Pancreas (tissue), 10 donors: ENCODE measurements around the gene ANKRD33B. TPM values are rescaled to one million over a fixed set of nuclear protein-coding genes. Genes with fewer than 3 reads are reported as not detected.
"Not testable (repeated sequence)": the region's sequence is repeated elsewhere in the genome, so short reads cannot be mapped to it uniquely, and the experiment has no call there.

Source experiments
- ATAC-seq, 4 donors: fragments of 200-7000 bp; cut with Tn5 transposase; one replicate each; pipeline versions ENCODE4 v1.8.0 to v1.9.1; 2020; ENCODE audit warnings: mild to moderate bottlenecking in 4 of 4, moderate library complexity in 4 of 4
- DNase-seq, 6 donors: peaks; one replicate each; pipeline ENCODE4 v3.0.0-alpha.2; 2020
- FAIRE-seq: peaks from 2 replicates; lab custom pipeline; 2012; peaks lifted over from hg19 to GRCh38; lab: Jason Lieb, UNC
- H3K27ac ChIP-seq, 4 donors: fragments of 200-600 bp; sonication (generic); 1 replicate in 3 of 4; 2 replicates in 1 of 4; pipeline versions ENCODE4 v1.5.0 to v1.8.0; 2020
- H3K27me3 ChIP-seq, 4 donors: fragments of 200-600 bp; one replicate each; pipeline ENCODE4 v1.8.0; 2021
- H3K36me3 ChIP-seq, 3 donors: fragments of 200-600 bp; sonication (generic) in 1 of 3; one replicate each; pipeline versions ENCODE4 v1.5.0 to v1.8.0; 2020 to 2021
- H3K4me1 ChIP-seq, 3 donors: fragments of 200-600 bp; one replicate each; pipeline ENCODE4 v1.8.0; 2021
- H3K4me3 ChIP-seq, 4 donors: fragments of 200-600 bp; sonication (generic) in 2 of 4; one replicate each; pipeline versions ENCODE4 v1.5.0 to v1.8.0; 2020 to 2021
- H3K9me3 ChIP-seq, 4 donors: fragments of 200-600 bp; one replicate each; pipeline ENCODE4 v1.8.0; 2021
- WGBS, 2 donors: extraction: QIAGEN DNeasy Blood & Tissue Kit; methylation state at CpG; one replicate each; pipeline ENCODE4 v1.1.7; 2013; 5-methylcytosine and 5-hydroxymethylcytosine counted together
- intact Hi-C, 3 donors: fragments of 100-400 bp; cut with DNase I; formaldehyde crosslinking; loops; one replicate each; pipeline versions ENCODE4 v1.11.1 to v1.14.2; 2022
- polyA plus RNA-seq, 2 donors: library from polyadenylated mRNA; stranded (reverse); fragments of 200-250 nt; gene quantifications; one replicate each; pipeline ENCODE4 v1.2.3, GENCODE V29; 2013
- total RNA-seq, 6 donors: library from RNA; stranded (reverse); fragmentation: NEBNext Ultra II Directional in 4 of 6; extraction: Animal tissue kit (Norgen Biotek cat#: 25700) in 4 of 6; gene quantifications; one replicate each; pipeline versions ENCODE4 v1.2.1 to v1.2.4, GENCODE V29; 2021 to 2023
- TF ChIP-seq, protein P1 (sequence below), 4 donors: fragments of 200-600 bp; sonication (generic) in 3 of 4; IDR thresholded peaks; one replicate each; pipeline versions ENCODE4 v1.5.0 to v1.8.0; 2021; ENCODE audit warnings: antibody characterized with exemption in 4 of 4
- donor health status: healthy with polysubstance abuse.
- donor health status: DM: no; HTN: no; CAD: no; lungs with moderate emphysema.
- donor health status: DM: no; HTN: no; CAD: no.
- donor health status: control.
- donor health status: control.
- donor health status: Bipolar disorder and iron deficiency.
- donor health status: DM: yes; HTN: yes; CAD: no.
- donor health status: DM: no; HTN: no; CAD: no.
- donor health status: DM: no; HTN: no; CAD: no.
- donor health status: DM: yes; HTN: yes; CAD: no.

The ANKRD33B gene
- total RNA-seq (1 to 10 TPM in 5 of 6 donors, under 1 TPM in 1; 0.98 to 2.7 (median 1.3) TPM), polyA plus RNA-seq (under 1 TPM; 0.57 to 0.77 TPM)

DNA sequence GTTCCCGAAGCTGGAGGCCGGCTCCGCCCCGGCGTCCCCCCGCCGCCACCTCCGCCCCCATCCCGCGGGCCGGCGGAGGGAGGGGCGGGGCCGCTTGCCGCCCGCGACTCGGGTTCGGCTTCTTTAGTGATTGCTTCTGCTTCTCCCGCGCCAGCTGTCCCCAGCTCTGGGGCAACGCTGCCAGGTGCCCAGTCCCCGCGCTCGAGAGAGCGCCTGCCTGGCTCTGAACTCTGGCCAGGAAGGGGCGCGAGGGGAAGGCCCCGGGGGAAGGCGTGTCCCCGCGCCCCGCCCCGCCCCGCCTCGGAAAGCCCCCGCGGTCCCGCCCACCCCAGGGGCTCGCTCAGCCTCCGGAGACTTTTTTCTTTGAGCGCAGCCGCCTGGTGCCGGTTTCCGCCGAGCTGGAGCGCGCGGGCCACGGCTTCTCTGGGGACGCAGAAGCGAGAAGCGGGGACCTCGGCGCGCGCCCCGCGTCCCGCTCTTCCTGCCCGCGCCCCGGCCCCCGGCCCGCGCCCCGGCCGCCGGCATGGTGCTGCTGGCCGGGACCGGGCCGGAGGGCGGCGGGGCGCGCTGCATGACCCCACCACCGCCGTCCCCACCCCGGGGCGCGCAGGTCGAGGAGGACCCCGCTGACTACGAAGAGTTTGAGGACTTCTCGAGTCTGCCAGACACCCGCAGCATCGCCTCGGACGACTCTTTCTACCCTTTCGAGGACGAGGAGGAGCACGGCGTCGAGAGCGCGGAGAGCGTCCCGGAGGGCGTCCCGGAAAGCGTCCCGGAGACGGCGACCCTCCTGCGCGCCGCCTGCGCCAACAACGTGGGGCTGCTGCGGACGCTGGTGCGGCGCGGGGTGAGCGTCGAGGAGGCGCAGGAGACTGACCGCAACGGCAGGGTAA lies at the start of gene ANKRD33B:
Gene ANKRD33B (plus strand): TSS at position 126 of the 893 bp plus-strand sequence. CDS start 398 bp downstream, at position 524.
- FAIRE-seq (no peak), ATAC-seq (peak; percentile 72 to 83 (median 79))
- intact Hi-C loops: no loop called here

DNA sequence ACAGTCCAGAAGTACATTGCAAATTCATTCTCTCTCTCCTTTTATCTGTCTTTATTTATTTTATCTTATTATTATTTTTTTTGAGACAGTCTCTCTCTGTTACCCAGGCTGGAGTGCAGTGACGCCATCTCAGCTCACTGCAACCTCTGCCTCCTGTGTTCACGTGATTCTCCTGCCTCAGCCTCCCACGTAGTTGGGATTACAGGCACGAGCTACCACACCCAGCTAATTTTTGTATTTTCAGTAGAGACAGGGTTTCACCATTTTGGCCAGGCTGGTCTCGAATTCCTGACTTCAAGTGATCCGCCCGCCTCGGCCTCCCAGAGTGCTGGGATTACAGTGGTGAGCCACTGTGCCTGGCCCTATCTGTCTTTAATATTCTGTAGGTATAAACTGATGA lies 49.3 kb upstream of the ANKRD33B start:
- WGBS, 2 donors: 77 to 89% methylated on average over 8 of the region's 8 CpGs
- not testable (repeated sequence) for FAIRE-seq

More for the DNA sequence above, at the start of gene ANKRD33B:
- WGBS, 2 donors: 1% methylated on average over 57 to 119 of the region's 119 CpGs
- TF ChIP-seq, protein P1, sequence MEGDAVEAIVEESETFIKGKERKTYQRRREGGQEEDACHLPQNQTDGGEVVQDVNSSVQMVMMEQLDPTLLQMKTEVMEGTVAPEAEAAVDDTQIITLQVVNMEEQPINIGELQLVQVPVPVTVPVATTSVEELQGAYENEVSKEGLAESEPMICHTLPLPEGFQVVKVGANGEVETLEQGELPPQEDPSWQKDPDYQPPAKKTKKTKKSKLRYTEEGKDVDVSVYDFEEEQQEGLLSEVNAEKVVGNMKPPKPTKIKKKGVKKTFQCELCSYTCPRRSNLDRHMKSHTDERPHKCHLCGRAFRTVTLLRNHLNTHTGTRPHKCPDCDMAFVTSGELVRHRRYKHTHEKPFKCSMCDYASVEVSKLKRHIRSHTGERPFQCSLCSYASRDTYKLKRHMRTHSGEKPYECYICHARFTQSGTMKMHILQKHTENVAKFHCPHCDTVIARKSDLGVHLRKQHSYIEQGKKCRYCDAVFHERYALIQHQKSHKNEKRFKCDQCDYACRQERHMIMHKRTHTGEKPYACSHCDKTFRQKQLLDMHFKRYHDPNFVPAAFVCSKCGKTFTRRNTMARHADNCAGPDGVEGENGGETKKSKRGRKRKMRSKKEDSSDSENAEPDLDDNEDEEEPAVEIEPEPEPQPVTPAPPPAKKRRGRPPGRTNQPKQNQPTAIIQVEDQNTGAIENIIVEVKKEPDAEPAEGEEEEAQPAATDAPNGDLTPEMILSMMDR (IDR thresholded peaks at IDR 0.05): no peak
- Histone ChIP-seq H3K4me3 (peak within 1 kb of the TSS; percentile 29 to 70 (median 54)), H3K9me3 (no peaks in the 10 kb centered on the region), H3K36me3 (no peaks in the 10 kb centered on the region), H3K27ac (peak within 1 kb of the TSS in 3 of 4 donors; percentile 30 to 33 (median 31)), H3K27me3 (peaks cover 0 to 8% (median 4%) of the 10 kb centered on the region in 4 donors), H3K4me1 (peaks cover 0 to 8% (median 0%) of the 10 kb centered on the region in 3 donors)
- peak; percentile 32 to 82 (median 56) for DNase-seq

DNA sequence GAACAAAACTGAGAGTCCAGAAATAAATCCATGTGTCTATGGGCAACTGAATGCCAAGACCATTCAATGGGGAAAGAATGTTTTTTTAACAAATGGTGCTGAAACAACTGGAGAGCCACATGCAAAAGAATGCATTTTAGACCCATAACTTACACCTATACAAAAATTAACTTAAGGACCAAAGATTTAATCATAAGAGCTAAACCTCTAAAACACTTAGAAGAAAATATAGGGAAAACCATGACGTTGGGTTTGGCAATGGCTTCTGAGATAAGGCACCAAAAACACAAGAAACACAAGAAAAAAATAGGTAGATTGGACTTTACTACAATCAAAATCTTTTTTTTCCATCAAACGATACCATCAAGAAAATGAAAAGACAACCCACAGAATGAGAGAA lies 48.4 kb upstream of the ANKRD33B start:
- ATAC-seq (no peak), DNase-seq (no peak), FAIRE-seq (no peak)
- no peaks in the 10 kb centered on the region for H3K4me1 ChIP-seq
- H3K27me3 ChIP-seq: no peaks in the 10 kb centered on the region
- intact Hi-C loops: no loop called here
- H3K27ac ChIP-seq: no peak overlapping the region
- no peak overlapping the region for H3K4me3 ChIP-seq
- WGBS, 2 donors: 54 to 59% methylated on average over 2 of the region's 2 CpGs
- H3K36me3 ChIP-seq: no peaks in the 10 kb centered on the region
- TF ChIP-seq, protein P1 (IDR thresholded peaks at IDR 0.05): no peak
- H3K9me3 ChIP-seq: no peaks in the 10 kb centered on the region

More for the DNA sequence above, 49.3 kb upstream of the ANKRD33B start:
- DNase-seq, H3K4me1 ChIP-seq, H3K27me3 ChIP-seq, H3K36me3 ChIP-seq, H3K9me3 ChIP-seq, intact Hi-C loops, H3K27ac ChIP-seq, H3K4me3 ChIP-seq, ATAC-seq: not testable (repeated sequence)

- Histone ChIP-seq H3K4me3 (no peak overlapping the region), H3K36me3 (no peaks in the 10 kb centered on the region), H3K4me1 (no peaks in the 10 kb centered on the region), H3K27ac (no peak overlapping the region), H3K27me3 (no peaks in the 10 kb centered on the region), H3K9me3 (no peaks in the 10 kb centered on the region)
- ATAC-seq: peak in 2 of 4 donors; percentile 17 to 51
- intact Hi-C loops: no loop called here
- no peak for FAIRE-seq
- WGBS, 2 donors: 59 to 64% methylated on average over 2 of the region's 2 CpGs
- TF ChIP-seq, protein P1 (IDR thresholded peaks at IDR 0.05): no peak
- DNase-seq: no peak
These were observed 45.5 kb upstream of the ANKRD33B start for GRCh38 chr5:10518347-10518746.

DNA sequence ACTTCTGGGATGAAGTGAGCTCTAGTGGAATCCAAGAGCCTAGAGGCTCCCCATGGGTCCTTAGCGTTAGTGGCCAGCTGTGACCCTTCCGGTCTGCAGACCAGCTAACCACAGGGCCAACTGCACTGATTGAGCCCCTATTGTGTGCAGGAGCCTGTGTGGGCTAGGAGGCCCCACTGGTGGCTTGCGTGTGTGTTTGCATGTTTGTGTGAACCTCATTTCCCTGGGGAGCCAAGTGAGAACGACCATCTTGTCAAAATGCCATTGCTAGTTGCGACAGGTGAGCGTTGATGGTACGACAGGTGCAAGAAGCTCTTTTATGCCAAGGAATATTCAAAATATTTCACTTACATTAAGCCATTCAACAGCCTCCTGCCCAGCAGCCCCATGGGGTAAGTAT lies 44.1 kb upstream of the ANKRD33B start:
- no peak for FAIRE-seq
- no peak for DNase-seq
- Histone ChIP-seq H3K27me3 (no peaks in the 10 kb centered on the region), H3K27ac (no peak overlapping the region), H3K4me1 (no peaks in the 10 kb centered on the region), H3K36me3 (no peaks in the 10 kb centered on the region), H3K9me3 (no peaks in the 10 kb centered on the region), H3K4me3 (no peak overlapping the region)
- TF ChIP-seq, protein P1 (IDR thresholded peaks at IDR 0.05): no peak
- no peak for ATAC-seq
- 76 to 83% methylated on average over 7 of the region's 7 CpGs for WGBS, 2 donors
- intact Hi-C loops: no loop called here
